ENCODE results near the gene IL6.
"Not testable (repeated sequence)": the region's sequence is repeated elsewhere in the genome, so short reads cannot be mapped to it uniquely, and the experiment has no call there.

The IL6 gene

GRCh38 chr7:22704722-22705121, 22.3 kb upstream of the IL6 start:
- DNase-seq: not testable (repeated sequence)

DNA sequence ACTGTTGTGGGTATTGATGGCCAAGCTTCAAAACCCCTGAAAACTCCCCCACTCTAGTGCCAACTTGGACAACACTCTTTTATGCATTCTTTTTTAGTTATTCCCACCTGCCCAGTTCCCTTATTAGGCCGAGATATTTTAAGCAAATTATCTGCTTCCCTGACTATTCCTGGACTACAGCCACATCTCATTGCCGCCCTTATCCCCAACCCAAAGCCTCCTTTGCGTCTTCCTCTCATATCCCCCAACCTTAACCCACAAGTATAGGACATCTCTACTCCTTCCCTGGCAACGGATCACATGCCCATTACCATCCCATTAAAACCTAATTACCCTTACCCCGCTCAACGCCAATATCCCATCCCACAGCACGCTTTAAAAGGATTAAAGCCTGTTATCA, 21.1 kb upstream of the IL6 start:
- DNase-seq: not testable (repeated sequence)

- not testable (repeated sequence) for DNase-seq
Observed at GRCh38 chr7:22707026-22707691, 19.8 kb upstream of the IL6 start.

DNA sequence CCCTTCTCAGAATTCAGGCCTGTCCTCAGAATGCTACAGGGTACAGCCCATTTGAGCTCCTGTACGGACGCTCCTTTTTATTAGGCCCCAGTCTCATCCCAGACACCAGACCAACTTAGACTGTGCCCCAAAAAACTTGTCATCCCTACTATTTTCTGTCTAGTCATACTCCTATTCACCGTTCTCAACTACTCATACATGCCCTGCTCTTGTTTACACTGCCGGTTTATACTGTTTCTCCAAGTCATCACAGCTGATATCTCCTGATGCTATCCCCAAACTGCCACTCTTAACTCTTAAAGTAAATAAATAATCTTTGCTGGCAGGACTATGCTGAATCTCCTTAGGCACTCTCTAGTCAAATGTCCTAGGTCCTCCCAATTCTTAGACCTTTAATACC, 18.8 kb upstream of the IL6 start:
- not testable (repeated sequence) for DNase-seq

DNA sequence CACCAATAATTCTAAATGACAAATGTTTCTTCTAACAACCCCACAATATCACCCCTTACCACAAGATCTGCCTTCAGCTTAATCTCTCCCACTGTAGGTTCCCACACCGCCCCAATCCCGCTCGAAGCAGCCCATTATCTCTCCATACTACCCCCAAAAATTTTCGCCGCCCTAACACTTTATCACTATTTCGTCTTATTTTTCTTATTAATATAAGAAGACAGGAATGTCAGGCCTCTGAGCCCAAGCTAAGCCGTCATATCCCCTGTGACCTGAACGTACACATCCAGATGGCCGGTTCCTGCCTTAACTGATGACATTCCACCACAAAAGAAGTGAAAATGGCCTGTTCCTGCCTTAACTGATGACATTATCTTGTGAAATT, 18.3 kb upstream of the IL6 start:
- DNase-seq: not testable (repeated sequence)

GRCh38 chr7:22709062-22709829, 17.8 kb upstream of the IL6 start:
- not testable (repeated sequence) for DNase-seq

DNA sequence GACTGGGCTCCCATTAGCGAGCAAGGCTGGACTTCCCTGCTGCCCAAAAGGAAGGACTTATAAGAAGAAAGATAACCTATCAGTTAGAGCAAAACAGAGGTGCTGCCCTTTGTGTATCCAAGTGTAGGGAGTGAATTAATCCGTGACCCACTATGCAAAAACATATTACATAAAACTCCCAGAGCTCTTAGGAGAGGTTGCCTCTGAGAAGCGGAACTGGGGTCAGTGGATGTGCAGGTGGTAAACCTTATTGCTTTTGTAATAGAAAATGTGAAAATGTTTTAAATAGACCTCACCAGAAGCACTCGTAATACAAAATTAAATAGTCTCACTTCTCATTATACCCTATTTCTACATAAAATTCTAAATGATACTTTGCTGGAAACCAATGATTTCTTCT, 17.1 kb upstream of the IL6 start:
- no peak for DNase-seq

GRCh38 chr7:22712999-22713398, 14.0 kb upstream of the IL6 start:
- DNase-seq: no peak

- DNase-seq: no peak
Observed at GRCh38 chr7:22713463-22713862, 13.5 kb upstream of the IL6 start.

- no peak for DNase-seq
Observed at GRCh38 chr7:22715969-22716368, 11.0 kb upstream of the IL6 start.

GRCh38 chr7:22717760-22718159, 9.2 kb upstream of the IL6 start:
- DNase-seq: no peak

GRCh38 chr7:22718200-22718711, 8.7 kb upstream of the IL6 start:
- DNase-seq: no peak

DNA sequence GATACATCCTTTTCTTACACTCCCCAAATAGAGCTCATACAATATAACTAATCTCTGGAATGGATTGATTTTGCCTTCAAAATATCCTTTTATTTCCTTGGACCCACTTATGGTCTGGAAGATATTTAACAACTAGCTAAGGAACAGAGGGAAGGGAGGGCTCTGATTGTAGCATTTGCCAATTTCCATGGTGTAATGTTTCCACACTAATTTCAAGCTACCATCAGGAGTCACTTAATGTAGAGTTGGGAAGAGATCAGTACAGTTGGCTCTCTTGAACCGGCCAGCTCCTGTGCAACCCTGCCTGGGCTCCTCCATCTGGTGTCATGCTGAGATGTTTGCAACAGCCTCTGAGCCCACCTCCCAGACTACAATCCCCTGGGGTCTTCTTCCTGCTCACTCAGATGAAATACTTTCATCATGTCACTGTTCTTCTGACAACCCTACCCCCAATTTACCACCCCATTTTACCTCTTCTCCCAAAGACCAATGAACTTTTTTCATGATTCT, 8.0 kb upstream of the IL6 start:
- no peak for DNase-seq

- DNase-seq: no peak
Observed at GRCh38 chr7:22720791-22721786, 5.9 kb upstream of the IL6 start.

DNA sequence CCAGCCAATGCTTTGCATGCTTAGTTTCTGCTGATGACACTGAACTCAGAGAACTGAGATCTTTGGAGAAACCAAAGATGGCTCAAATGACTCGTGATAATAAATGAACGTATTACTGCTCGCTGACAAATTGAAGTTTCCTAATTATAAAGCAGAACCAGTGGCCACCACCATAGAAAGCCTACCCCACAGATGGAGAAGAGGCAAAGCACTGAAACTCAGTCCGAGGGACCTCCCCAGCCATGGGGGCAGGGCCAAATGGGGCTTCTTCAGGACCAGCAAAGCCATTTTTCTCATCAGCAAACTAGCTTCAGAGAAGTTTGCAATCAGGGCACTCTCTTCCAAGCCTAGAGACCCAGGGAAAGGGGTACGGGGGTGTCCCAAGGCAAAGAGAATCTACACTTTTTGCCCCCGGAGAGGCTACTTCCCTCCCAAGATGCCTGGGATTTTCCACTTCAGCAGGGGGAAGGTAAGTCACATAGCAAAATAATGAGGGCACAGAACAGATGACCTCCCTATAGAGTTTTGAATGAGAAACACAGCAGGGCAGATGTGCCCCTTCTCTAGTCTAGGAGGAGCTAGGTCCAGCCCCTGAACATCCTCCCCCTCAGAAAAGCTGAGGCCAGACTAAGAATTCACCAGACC, 4.3 kb upstream of the IL6 start:
- DNase-seq: no peak

GRCh38 chr7:22723181-22723601, 3.8 kb upstream of the IL6 start:
- DNase-seq: no peak

- DNase-seq: no peak
Observed at GRCh38 chr7:22723637-22724036, 3.4 kb upstream of the IL6 start.

GRCh38 chr7:22724861-22725260, 2.1 kb upstream of the IL6 start:
- DNase-seq: no peak

GRCh38 chr7:22725585-22725984, 1.4 kb upstream of the IL6 start:
- DNase-seq: no peak

GRCh38 chr7:22726345-22726906, 574 bp upstream of the IL6 start:
- DNase-seq: peak; percentile 62

GRCh38 chr7:22727714-22728035, 675 bp downstream of the IL6 start:
- DNase-seq: no peak

- DNase-seq: no peak
Observed at GRCh38 chr7:22728401-22729029, 1.5 kb downstream of the IL6 start.
